ENCODE results near the gene RXRA.
A peak's percentile ranks its signal among the peaks of the same experiment; 100 is the strongest.

The RXRA gene

DNA sequence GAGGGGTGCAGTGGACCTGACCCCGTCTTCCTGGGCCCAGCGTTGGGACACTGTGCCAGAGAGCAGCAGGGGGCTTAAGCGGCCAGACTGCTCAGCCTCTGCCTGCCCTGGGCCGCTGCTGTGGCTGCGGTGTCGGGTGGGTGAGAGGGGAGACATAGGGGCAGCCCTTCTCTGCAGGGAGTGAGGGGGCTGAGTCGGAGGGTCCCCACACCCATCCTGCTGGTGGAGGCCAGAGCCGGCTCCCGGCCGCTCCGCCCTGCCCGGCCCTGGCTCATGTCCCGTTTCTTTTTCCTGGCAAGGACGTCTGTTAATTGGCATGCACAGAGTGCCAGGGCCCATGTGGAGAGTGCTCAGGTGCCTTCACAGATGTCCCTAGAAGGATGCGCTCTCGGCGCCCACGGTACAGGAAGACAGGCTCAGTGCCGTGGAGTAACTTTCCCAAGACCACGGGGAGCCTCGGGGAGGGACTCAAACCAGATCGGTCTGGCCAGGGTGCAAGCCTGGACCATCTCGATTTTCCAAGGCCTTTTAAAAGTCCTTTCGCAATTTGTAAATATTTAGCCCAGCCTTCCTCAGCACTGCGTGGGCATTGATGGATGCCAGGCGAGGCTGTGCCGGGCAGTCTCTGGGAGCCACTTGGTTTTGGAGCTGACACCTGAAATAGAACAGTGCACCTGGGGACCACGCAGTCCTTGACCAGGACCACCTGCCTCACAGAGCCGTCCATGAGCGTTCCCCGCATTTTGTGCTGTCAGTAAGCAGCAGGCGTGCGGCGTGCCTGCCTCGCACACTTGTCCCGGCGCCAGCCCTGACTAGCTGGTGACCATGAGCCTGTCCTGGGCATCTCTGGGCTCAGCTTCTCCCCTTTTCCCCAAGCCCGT lies 60.9 kb downstream of the RXRA start:
- peak; percentile 22 for DNase-seq

DNA sequence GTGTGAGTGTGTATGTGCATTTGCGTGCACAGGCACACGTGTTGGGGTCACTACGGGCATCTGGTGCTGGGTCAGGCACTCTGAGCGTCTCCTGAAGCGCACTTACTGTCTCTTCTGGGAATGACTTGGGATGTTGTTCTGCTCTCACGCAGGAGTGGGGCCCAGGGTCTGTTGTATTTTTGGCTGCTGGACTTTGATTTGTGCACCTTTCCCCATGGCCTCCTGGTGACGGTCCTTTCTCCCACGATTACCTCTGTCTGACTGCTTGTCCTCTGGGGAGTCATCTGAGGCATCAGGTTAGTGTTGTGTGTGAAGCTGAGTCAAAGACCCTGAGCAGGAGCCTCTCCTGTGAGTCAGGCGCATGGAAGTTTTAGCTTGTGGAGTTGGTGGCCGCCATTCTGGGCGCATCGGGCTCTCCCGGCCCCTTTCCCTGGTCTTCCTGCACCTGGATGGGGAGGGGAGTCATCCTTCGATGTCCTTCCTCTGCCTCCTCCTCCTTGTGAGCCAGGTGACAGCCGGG lies 62.1 kb downstream of the RXRA start:
- no peak for DNase-seq

DNA sequence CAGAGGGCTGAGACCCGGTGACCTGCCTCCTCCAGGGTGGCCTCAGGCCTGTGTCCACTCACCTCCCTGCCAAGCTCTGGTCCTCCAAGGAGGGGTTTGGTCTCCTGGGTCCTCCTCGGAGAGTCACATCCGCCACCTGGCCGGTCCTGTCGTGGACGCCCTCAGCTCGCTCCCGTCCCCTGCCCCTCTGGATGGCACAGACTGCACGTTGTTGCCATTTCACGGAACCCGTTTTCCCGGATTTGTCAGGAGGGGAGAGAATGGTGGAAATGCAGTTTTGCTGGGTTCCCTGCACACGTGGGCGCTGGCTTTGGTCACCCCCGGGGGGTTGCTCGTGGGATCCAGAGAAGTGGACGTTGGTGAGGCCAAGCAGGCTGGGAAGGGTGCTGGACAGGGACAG lies 62.7 kb downstream of the RXRA start:
- DNase-seq = no peak

DNA sequence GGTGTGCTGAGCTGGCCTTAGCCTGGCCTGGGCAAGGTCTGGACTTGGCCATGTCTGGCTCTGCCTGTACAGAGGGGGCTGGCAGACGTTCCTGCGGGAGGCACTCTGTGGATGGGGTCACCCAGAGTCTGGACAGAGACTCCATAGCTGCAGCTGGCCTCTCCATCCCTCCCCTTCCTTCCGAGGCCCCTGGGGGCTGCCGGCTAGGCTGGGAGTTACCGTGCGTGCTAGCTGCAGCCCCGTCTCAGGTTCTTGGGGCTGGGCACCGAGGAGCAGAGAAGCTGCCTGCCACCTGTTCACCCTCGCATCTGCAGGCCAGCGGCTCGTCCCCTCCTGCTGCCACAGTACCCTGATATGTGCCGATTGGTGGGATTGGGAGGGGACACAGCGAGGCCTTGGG lies 63.4 kb downstream of the RXRA start:
- DNase-seq = no peak

DNA sequence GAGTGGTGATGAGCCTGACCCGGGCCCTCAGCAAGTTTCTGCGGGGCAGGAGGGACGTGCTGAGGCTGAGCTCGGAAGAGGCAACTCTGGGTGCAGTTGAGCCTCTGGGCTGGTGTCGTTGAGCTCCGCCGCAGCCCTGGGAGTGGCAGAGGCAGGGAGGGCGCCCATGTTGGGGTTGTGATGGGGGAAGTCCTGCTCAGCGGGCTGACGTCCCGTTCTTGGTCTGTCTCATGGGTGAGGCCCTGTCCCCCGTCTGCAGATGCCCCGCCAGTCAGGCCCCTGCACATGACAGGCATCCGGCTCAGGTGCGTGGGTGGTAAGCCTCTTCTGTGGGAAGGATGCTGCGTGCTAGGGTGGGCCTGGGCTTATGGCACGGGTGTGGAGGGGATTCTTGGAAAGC lies 64.3 kb downstream of the RXRA start:
- DNase-seq = no peak

DNA sequence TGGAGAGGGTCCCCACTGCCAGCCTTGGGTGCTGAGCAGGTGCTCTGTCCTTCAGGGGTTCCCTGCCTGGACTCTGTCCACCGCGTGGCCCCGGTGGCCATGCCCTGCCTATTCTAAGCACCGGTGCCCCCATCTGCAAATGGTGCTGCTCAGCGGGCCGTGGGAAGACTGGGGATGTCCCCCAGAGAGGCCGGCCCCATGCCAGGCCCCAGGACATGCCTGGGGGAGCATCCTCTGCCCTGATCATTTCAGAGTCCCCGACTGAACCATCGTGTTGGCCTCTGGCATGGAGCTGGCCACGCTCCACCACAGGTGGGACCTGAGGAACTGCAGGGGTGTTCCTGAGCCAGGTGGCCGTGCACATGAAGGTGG lies 64.7 kb downstream of the RXRA start:
- DNase-seq = no peak

DNA sequence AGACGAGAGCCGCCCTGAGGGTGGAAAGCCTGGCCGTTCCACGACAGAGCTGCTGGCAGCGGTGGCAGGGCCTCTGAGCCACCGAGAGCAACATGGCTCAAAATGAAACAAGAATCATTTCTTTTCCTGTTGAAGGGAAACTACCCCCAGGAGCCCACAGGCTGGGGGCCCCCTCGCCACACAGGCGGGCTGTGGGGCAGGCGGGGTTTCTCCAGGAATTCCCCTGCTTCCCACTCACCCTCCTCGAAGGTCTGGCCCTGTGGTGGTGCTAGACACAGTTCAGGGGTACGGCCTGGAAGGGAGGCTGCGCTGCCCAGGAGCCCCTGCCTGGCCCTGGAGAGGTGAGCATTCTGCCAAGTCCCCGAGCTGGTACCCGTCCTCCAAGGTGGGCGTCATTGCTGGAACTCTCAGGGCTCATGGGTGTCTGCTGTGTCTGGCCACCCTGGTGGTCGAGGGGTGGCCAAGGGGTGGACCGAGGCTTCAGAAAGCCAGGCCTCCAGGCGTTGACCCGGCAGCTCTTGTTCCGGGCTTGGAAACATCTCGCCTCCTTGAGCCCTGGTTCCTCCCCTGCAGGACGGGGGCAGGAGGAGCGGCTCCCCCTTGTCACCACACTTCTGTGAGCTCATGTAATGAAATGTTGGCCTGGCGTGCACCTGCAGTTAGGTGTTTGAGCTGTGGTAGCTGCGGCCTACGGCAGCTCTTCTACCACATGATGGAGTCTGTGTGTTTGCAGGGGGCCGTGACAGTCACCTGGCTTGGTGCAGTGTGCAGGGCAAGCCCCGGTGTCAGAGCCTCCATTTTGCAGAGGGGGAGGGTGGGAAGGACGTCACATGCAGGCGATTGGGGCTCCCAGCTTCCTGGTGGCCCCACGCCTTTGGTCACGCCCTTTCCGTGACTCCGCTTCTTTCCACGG lies 65.3 kb downstream of the RXRA start:
- no peak for DNase-seq

DNA sequence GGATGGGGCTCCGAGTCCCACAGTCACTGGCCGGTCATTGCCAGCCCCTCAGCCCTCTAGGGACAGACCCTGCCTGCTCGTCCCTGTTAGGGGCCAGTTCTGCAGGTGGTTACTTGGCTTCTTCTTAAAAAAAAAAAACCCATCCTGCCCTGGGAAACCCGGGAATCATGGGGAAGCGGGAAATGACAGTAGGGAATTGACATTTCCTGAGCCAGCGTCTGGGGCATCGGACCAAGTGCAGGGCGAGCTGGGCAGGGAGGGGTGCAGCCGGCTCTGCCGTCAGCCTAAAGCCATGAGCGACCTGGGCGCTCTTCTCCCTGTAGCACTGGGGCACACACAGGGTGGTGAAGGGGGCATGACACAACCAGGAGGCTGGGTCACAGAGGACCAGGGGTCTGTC lies 66.6 kb downstream of the RXRA start:
- DNase-seq = no peak

DNA sequence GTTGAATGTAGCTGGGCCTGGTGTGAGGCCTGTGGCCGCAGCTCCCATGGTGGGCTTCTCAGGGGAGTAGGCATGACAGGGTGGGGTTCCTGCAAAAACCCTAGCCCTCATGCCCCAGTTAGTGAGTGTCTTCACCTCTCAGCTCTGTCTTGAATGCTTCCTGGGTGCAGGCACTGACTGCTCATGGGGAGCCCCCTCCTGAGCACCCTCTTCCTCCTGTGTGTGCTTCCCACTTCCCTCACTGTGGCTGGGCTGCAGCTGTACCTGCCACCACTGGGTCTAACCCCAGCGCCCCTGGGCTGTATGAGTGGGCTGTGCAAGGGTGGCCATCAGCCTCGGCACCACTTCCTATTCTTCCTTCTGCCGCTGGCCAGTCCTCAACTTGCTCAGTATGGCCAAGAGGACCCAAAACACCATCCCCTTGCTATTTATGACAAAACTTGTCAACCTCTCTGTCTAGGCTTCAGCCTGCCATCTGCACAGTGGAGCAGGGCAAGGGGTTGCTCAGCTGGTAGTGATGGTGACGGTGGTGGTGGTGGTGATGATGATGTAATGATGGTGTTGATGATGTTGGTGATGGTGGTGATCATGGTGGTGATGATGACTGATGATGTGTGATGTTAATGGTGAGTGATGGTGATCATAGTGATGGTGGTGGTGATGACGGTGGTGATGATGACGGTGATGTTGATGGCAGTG lies 67.5 kb downstream of the RXRA start:
- no peak for DNase-seq

DNA sequence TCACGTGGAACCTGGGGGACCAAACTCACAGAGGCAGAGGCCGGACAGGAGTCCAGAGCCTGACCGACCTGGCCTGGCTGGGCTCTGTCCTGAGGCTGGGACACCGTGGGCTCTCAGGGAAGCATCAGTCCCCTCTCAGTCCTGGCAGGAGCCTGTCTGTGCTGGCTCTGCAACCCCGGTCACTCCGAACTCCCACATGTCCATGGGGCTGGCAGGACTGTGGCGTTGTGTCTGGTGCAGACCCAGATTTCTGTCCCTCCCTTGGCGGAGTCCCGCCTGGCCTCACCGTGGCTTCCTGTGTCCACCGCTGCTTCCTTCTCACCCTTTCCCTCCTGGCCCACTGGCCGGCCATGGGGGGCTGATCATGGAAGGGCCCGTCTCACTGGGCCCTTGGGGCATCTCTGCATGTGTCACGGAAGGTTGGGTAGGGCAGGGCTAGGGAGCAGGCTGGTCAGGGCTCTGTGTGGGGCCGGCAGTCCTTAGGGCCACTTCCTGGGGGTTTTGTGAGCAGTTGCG lies 68.8 kb downstream of the RXRA start:
- DNase-seq = no peak

DNA sequence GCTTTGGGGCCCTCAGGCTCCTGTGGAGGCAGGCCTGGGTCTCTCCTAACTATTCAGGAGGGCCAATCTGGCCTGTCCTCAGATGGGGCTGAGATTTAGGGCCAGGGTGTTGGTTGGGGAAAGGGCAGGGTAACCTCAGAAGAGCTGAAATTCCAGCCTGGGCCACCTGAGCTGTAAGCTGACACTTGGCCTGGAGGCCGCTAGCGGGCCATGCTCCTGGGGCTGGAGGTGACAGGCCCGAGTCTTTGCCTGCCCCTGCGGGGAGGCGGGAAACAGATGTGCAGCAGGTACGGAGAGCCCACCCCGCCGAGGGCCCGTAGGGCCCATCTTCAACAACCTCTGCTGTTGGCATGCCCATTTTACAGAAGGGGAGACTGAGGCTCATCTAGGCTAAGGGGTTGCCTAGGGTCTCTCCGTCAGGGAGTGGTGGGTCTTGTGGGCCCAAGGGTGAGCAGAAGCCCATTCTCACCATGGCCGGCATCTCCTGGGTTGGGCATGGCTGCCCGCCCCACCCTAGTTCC lies 69.5 kb downstream of the RXRA start:
- no peak for DNase-seq

DNA sequence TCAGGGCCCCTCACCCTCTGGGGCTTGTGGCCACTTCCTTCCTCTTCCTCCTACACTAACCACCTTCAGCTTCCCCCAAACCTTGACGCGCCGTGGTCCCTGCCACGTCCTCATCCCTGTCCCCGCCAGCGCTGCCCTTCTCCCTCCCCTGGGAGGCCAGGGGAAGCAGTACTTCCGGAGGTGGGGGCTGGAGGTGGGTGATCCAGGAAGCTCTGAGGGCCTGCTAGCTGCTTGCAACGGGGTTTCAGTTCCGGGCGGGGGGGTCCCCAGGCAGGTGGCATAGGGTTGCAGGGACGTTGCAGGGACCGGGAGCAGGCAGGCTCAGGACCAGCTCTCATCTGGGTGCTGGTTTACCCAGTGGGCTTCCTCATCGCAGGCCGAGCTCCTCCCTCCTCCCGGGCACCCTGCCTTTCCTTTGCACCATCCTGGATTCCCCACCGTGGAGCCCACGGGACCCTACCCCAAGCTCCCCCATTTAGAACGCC lies 70.0 kb downstream of the RXRA start:
- DNase-seq = no peak

DNA sequence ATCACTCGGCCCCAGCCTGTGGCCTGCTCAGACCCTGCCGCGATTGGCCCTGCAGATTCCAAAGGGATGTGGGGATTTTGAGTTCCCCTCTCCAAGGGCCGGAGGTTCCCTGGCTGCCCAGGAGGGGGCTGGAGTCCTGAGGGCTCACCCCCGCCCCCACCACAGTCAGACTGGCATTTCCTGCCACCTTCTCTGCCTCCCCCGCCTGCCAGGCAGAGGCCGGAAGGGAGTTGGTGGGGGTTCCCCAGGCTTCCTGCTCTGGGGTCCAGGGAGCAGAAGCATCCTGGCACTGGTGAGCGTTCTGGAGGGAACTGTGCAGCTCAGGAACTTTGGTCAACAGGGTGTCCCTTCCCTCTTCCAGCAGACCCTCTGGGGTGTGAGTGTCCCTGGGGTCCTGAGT lies 70.6 kb downstream of the RXRA start:
- DNase-seq = no peak

DNA sequence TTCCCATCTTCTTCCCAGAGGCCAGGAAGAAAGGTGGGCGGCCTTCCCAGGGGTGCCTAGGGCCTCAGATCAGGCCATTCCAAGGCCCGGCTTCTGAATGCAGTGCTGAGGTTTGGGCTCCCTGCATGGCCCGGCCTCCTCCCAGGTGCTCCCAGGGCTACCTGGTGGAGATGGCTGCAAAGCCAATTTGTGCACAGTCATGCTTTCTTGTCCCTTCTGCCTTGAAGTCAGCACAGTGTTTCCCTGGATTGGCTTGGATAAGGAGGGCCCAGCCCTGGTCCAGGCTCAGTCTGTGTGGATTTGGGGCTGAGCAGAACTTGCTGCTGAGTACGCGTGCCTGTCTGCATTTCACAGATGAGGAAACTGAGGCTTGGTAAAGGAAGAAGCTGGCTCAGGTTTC lies 72.5 kb downstream of the RXRA start:
- no peak for DNase-seq

DNA sequence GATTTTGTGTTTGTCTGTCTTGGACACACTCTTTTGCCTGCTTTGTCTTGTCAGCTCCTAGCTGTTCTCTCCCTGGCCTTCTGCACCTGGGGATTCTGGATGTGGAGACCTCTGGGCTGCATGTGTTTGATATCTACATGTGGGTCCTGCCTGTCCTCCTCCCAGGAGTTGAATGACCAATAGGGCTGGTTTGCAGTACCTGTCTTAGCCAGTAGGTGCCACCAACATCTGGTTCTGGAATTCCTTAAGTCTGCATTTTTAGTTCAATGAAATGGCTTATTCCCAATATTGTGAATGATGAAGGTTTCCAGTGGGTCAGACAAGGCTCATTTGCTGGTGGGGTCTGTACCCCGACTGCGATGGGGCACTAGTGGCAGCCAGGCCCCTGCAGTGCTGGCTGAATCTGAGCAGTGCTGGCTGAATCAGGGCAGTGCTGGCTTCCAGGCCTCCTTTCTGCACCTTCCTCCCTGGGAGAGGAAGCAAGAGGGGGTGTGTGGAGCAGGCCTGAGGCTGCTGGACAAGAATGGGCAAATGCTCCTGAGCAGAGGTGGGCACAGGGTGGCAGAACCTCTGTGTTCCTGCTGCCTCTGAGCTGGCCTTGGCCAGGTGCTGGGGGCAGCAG lies 73.3 kb downstream of the RXRA start:
- DNase-seq = no peak

DNA sequence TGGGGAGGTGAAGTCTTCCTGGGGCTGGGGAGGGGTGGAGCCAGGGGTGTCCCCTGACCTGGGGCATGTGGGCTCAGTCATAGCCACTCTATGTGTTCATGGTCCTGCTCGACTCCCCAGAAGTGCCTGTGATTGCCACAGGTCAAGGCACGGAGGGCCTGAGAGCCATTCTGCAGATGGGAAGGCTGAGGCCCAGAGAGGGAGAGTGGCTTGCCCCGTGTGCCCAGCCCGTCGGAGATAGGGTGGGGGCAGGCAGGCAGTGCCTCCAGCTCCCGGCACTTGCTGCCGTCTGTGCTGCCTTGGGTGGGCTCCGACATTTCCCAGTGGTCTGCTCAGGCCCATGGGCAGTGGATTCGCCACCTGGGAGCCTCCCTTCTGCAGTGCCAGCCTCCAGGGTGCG lies 74.0 kb downstream of the RXRA start:
- DNase-seq = no peak

DNA sequence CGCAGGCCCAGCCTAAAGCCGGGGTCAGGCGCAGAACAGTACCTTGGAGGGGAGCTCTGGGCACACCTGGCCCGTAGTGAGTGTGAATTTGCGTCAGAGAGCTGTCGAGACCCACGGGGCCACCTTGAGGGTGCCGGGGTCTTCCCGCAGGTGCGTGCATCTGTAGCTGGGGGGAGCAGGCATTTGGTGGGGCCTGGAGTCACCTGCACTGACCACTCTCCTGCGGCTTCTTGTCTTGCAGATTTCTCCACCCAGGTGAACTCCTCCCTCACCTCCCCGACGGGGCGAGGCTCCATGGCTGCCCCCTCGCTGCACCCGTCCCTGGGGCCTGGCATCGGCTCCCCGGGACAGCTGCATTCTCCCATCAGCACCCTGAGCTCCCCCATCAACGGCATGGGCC lies 75.1 kb downstream of the RXRA start:
- no peak for DNase-seq

DNA sequence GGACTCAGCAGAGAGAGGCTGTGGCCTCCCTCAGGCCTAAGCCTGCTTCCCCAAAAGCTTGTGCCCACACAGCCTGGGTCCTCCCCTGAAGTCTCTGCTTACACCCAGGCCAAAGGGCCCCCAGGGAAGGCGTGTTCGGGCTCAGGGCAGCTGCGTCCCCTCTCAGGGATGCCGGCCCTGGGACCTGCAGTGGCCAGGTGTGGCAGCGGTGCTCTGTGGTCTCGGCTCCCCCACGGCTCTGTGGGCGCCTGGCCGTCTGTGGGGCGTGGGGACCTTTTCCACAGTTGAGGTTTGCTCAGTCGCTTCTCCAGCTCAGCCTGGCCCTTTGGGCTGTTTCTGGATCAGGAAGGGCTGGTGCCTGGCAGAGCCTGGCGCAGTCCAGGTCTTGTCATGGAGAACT lies 75.9 kb downstream of the RXRA start:
- DNase-seq = no peak

DNA sequence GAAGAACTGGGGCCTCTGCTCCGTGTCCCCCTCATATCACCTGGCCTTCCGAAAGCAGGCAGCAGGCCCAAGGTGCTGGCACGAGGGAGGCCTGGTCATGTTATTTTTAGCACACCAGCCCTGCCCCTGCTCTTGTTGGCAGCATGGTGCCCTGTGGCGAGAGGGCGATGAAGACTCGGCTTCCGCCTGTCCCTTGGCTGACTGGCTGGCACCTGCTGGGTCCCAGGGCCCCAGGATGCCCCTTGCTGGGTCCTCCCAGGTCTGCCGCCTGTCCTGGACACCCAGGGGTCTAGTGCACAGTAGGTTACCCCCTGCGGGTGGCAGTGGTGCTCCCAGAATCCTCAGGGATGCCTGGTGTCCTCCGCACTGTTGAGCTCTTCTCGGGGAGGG lies 77.0 kb downstream of the RXRA start:
- no peak for DNase-seq

DNA sequence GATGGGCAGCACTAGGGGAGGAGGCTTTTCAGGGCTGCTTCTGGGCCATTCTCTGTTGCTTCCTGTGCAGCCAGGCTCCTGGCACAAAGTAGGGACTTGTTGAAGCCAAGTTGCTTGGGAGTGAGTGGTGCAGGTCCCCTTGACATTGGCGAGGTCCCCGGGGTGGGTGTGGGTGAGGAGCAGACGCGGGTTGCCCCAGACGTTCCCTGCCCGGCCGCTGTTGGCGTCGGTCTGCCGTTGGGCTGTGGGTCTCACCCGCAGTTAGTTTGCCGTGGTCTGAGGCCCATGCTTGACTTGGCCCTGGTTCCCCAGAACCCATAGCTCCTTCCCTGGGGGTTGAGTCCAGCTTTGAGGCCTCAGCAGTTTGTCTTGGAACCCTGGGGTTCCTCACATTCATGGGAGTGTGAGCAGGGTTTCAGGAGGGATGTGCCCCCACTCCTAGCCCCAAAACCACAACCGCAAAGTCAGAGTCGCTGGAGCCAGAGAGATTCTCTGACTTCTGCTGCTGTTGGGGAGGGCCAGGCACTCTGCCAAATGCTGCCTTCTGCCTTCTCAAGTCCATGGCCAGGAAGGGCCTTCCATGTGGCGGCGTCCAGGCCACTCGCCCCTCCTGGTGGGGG lies 77.5 kb downstream of the RXRA start:
- DNase-seq = peak; percentile 31
